ENCODE data around the gene TMEM101. TPM values are rescaled to one million over a fixed set of nuclear protein-coding genes. Genes with fewer than 3 reads are reported as not detected.
A peak's percentile ranks its signal among the peaks of the same experiment; 100 is the strongest.

TMEM101 gene
- total RNA-seq, 1 donor from 2014 or later, result 85.6 TPM

- DNase-seq (ENCODE audit: low read depth) (no peak), FAIRE-seq (no peak)
These were observed 20.3 kb downstream of the TMEM101 start for GRCh38 chr17:43994272-43995149.

DNA sequence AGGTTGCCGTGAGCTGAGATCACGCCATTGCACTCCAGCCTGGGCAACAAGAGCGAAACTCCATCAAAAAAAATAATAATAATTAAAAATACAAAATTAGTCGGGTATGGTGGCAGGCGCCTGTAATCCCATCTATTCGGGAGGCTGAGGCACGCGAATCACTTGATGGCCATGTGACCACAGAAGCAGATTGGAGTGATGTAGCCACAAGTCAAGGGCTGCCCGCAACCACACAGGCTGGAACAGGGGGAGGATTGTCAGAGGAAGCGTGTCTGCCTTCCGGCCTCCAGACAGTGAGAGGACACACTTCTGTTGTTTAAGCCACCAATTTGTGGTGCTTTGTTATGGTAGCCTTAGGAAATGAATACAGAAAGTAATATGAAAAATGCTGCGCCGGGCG, 22.1 kb downstream of the TMEM101 start:
- Histone ChIP-seq H3K4me3 (ENCODE audit: low read depth, low read length) (no peak overlapping the region), H3K36me3 (ENCODE audit: control insufficient read depth, insufficient read depth, low read length) (no peaks in the 10 kb centered on the region), H3K27me3 (ENCODE audit: control insufficient read depth, insufficient read depth, low read length) (peaks cover 2% of the 10 kb centered on the region)
- TF ChIP-seq CTCF (IDR thresholded peaks at IDR 0.05; ENCODE audit: insufficient read depth, low read length, severe bottlenecking), result no peak
- DNase-seq (ENCODE audit: low read depth) (no peak), FAIRE-seq (no peak)

More at GRCh38 chr17:43994272-43995149, 20.3 kb downstream of the TMEM101 start:
- H3K36me3 ChIP-seq (ENCODE audit: control insufficient read depth, insufficient read depth, low read length), result no peaks in the 10 kb centered on the region
- H3K4me3 ChIP-seq (ENCODE audit: low read depth, low read length), result peak overlapping the region; percentile 20
- TF ChIP-seq CTCF (IDR thresholded peaks at IDR 0.05; ENCODE audit: insufficient read depth, low read length, severe bottlenecking), result peak; percentile 83
- H3K27me3 ChIP-seq (ENCODE audit: control insufficient read depth, insufficient read depth, low read length), result peaks cover 2% of the 10 kb centered on the region

DNA sequence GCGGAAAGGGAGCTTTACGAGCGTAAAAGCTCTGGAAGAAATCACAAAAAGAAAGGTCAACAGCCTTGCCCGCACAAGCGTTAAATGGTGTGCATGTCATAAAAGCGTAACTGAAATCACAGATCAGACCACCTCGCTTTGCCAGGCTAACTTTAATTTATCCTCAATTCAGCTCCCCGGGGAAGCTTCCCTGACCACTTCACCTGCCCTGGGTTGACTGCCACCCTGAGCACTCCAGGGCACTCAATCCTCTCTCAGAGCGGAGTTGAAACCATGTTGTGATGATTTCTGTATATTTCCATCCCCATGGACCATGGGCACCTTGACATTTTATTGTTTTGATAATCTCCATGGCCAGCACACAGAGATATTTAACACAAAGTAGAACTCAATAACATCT, 26.5 kb downstream of the TMEM101 start:
- FAIRE-seq (no peak), DNase-seq (ENCODE audit: low read depth) (no peak)
- TF ChIP-seq CTCF (IDR thresholded peaks at IDR 0.05; ENCODE audit: insufficient read depth, low read length, severe bottlenecking), result no peak
- H3K27me3 ChIP-seq (ENCODE audit: control insufficient read depth, insufficient read depth, low read length), result peaks cover 3% of the 10 kb centered on the region
- no peak overlapping the region for H3K4me3 ChIP-seq (ENCODE audit: low read depth, low read length)
- H3K36me3 ChIP-seq (ENCODE audit: control insufficient read depth, insufficient read depth, low read length), result no peaks in the 10 kb centered on the region

DNA sequence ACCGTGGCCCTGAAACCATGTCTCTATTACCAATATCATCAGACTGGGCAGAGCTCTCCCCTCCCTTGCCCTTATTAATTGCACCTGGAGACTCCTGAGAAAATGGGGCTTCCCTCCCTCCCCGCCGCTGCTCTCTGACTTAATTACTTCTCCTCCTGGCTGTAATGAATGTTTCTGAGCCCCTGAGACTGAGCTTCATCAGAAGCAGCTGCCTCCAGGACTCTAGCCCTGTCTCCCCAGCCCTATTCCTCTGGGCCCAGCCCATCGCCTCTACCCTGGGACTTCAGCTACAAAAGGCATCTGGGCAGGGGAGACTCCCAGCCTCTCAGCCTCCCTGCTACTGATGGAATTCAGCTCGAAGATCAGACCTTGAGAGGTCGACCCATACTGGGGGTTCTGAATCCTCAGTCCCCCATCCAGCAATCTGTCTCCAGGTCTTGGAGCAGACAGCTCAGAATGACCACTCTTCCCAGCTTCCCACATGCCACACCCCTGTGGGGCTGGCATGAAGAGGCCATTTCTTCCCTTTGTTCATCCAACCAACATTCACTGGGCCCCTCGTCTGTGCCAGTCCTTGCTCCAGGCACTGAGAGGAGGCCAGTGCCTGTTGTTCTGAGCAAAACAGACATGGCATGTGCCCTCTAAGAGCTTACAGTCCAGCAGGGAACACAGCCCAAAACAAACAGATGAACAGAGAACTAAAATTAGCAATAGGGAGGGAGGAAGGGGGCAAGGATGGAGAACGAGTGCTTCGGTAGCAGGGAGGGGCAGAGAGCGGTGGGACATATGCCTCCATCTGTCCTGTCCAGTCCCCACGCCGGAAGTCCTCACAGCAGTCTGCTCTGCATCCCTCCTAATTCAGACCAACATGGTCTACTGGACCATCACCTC, 27.4 kb downstream of the TMEM101 start:
- H3K36me3 ChIP-seq (ENCODE audit: control insufficient read depth, insufficient read depth, low read length), result no peaks in the 10 kb centered on the region
- TF ChIP-seq CTCF (IDR thresholded peaks at IDR 0.05; ENCODE audit: insufficient read depth, low read length, severe bottlenecking), result no peak
- no peak overlapping the region for H3K4me3 ChIP-seq (ENCODE audit: low read depth, low read length)
- DNase-seq (ENCODE audit: low read depth) (no peak), FAIRE-seq (no peak)
- peaks cover 10% of the 10 kb centered on the region for H3K27me3 ChIP-seq (ENCODE audit: control insufficient read depth, insufficient read depth, low read length)

DNA sequence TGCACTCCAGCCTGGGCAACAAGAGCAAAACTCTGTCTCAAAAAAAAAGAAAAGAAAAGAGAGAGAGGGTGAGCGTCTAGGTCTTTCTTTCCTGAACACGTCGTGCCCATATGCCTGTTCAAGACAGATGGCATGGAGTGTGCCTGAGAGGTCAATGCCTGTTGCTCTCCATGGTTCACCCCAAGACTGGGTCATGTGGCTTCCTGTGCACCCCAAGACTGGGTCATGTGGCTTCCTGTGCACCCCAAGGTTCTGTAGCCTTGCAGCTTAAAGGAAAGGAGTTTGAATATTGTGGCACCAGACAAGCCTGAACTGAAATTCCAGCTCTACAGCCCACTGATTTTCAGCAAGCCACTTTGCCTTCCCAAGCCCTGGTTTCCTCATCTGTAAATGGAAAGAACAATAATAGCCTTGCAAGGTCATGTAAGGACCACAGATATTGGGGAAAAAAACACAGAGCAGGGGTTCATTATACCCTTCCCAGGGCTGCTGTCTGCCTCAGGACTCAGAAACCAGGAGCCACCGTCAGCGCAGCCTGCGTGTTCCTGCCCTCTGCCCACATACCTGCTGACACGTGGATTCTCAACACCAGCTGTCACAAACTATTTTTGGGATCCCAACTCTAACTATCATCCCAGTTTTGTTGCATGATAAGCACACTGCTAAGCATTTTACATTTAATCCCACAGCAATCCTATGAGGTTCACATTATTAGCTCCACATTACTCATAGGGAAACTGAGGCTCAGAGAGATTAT, 28.4 kb downstream of the TMEM101 start:
- FAIRE-seq (peak; percentile 70), DNase-seq (ENCODE audit: low read depth) (no peak)
- peaks cover 12% of the 10 kb centered on the region for H3K27me3 ChIP-seq (ENCODE audit: control insufficient read depth, insufficient read depth, low read length)
- no peak for TF ChIP-seq CTCF (IDR thresholded peaks at IDR 0.05; ENCODE audit: insufficient read depth, low read length, severe bottlenecking)
- no peak overlapping the region for H3K4me3 ChIP-seq (ENCODE audit: low read depth, low read length)
- H3K36me3 ChIP-seq (ENCODE audit: control insufficient read depth, insufficient read depth, low read length), result no peaks in the 10 kb centered on the region

All from bronchial epithelial cell (primary cell).